Heart left ventricle (tissue), 16 donors: ENCODE measurements around the gene AZI2. TPM values are rescaled to one million over a fixed set of nuclear protein-coding genes. Genes with fewer than 3 reads are reported as not detected.

Experiments used
- ATAC-seq, 4 donors: fragments of 200-7000 bp; cut with Tn5 transposase; one replicate each; pipeline ENCODE4 v1.9.1; 2020 to 2022; ENCODE audit warnings: moderate library complexity in 4 of 4, mild to moderate bottlenecking in 3 of 4, moderate number of reproducible peaks in 1 of 4
- DNase-seq, 5 donors: peaks; one replicate each; pipeline ENCODE4 v3.0.0-alpha.2; 2020
- H3K27ac ChIP-seq, 12 donors: fragments of 200-600 bp; sonication (generic) in 4 of 12; one replicate each; pipeline versions ENCODE4 v1.5.0 to v1.8.0; 2016 to 2022; ENCODE audit warnings: mild to moderate bottlenecking in 2 of 12
- H3K27me3 ChIP-seq, 9 donors: fragments of 200-600 bp; sonication (generic) in 2 of 9; one replicate each; pipeline versions ENCODE4 v1.5.1 to v1.8.0; 2016 to 2022; ENCODE audit warnings: mild to moderate bottlenecking in 3 of 9
- H3K36me3 ChIP-seq, 9 donors: fragments of 200-600 bp; sonication (generic) in 2 of 9; one replicate each; pipeline versions ENCODE4 v1.5.0 to v1.8.0; 2018 to 2022; ENCODE audit warnings: mild to moderate bottlenecking in 2 of 9
- H3K4me1 ChIP-seq, 12 donors: fragments of 200-600 bp; sonication (generic) in 4 of 12; one replicate each; pipeline versions ENCODE4 v1.5.0 to v1.8.0; 2016 to 2022; ENCODE audit warnings: mild to moderate bottlenecking in 3 of 12
- H3K4me3 ChIP-seq, 12 donors: fragments of 200-600 bp; sonication (generic) in 4 of 12; one replicate each; pipeline versions ENCODE4 v1.5.0 to v1.8.0; 2017 to 2022; ENCODE audit warnings: mild to moderate bottlenecking in 9 of 12, moderate library complexity in 4 of 12
- H3K9me3 ChIP-seq, 12 donors: fragments of 200-600 bp; sonication (generic) in 4 of 12; one replicate each; pipeline versions ENCODE4 v1.5.0 to v1.8.0; 2016 to 2022; ENCODE audit warnings: mild to moderate bottlenecking in 1 of 12
- POLR2A ChIP-seq, 2 donors: fragments of 450-650 bp; IDR thresholded peaks; one replicate each; pipeline ENCODE4 v1.6.1; 2017; ENCODE audit warnings: antibody characterized with exemption in 2 of 2, mild to moderate bottlenecking in 2 of 2, moderate library complexity in 2 of 2
- WGBS, 4 donors: extraction: QIAGEN DNeasy Blood & Tissue Kit in 2 of 4; methylation state at CpG; one replicate each; pipeline versions ENCODE4 v1.1.5 to v1.1.7; 2013 to 2018; 5-methylcytosine and 5-hydroxymethylcytosine counted together
- intact Hi-C, 10 donors: fragments of 100-400 bp; cut with DNase I; formaldehyde crosslinking; loops; one replicate each; pipeline versions ENCODE4 v1.11.1 to v1.14.2; 2022
- polyA plus RNA-seq, 2 donors: library from polyadenylated mRNA; stranded (reverse); fragments of 200-250 nt; gene quantifications; one replicate each; pipeline ENCODE4 v1.2.3, GENCODE V29; 2013
- total RNA-seq, 9 donors: library from RNA; depleted of rRNA in 2 of 9; stranded (reverse); fragments of >200 nt in 2 of 9; fragmentation: NEBNext Ultra II Directional in 3 of 9; extraction: Animal tissue kit (Norgen Biotek cat#: 25700) in 3 of 9; gene quantifications; one replicate each; pipeline versions ENCODE4 v1.1.0 to v1.2.4, GENCODE V29; 2016 to 2023
- TF ChIP-seq, protein P1 (sequence below), 12 donors: fragments of 200-600 bp; sonication (generic) in 4 of 12; IDR thresholded peaks; one replicate each; pipeline versions ENCODE4 v1.5.0 to v1.8.0; 2018 to 2022; ENCODE audit warnings: antibody characterized with exemption in 12 of 12, mild to moderate bottlenecking in 5 of 12
- donor health status: ischemic (EF 13 %, LVEDD 7.1; RV severe dilation, severe dysfunction).
- donor health status: healthy with polysubstance abuse.
- donor health status: DM: no; HTN: yes; CAD: no.
- donor health status: DM: no; HTN: no; CAD: no.
- donor health status: ischemic (EF 25% LVEDD 6.9; RV normal size, moderate dysfunction).
- donor health status: ischemic (EF 25% LVEDD 5.7; RV mildly dilated, moderate dysfunction).
- donor health status: healthy.
- donor health status: DM: yes; HTN: yes; CAD: no.
- donor health status: ischemic (EF 35%, LVEDD 5.7; RV mildly dilated, moderate dysfunction).
- donor health status: nonischemic (EF 11% LVEDD 7.7; RV severe dilation, severe dysfunction).
- donor health status: DM: yes; HTN: yes; CAD: no.
- donor health status: PGD.
- donor health status: ischemic (EF 29% LVEDD 5.4; RV normal size, mild dysfunction).
- donor health status: nonischemic (EF 23%, LVEDD 6.1; RV moderate dilation, normal function).

Gene AZI2
- total and polyA plus RNA-seq, 11 donors = 14.3 to 48.1 (median 33.2) TPM

DNA sequence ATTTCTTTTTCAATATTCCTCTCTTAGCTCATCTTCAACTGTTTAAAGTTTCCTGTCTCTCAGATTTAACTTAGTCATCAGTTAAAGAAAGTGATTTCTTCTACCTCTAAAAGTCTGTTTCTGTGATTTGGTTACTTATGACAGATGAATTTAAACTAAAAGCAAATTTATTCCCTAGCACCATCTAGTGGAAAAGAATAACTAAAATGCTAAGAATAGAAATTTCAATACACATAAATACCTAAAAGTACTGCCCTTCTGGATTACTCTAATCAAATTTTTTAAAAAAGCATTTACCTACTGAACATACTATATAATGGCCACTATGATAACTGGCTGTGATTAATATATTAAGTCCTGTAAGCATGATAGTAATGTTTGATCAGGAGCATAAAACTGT lies 14.1 kb downstream of the AZI2 start:
- TF ChIP-seq, protein P1, sequence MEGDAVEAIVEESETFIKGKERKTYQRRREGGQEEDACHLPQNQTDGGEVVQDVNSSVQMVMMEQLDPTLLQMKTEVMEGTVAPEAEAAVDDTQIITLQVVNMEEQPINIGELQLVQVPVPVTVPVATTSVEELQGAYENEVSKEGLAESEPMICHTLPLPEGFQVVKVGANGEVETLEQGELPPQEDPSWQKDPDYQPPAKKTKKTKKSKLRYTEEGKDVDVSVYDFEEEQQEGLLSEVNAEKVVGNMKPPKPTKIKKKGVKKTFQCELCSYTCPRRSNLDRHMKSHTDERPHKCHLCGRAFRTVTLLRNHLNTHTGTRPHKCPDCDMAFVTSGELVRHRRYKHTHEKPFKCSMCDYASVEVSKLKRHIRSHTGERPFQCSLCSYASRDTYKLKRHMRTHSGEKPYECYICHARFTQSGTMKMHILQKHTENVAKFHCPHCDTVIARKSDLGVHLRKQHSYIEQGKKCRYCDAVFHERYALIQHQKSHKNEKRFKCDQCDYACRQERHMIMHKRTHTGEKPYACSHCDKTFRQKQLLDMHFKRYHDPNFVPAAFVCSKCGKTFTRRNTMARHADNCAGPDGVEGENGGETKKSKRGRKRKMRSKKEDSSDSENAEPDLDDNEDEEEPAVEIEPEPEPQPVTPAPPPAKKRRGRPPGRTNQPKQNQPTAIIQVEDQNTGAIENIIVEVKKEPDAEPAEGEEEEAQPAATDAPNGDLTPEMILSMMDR (IDR thresholded peaks at IDR 0.05) = peak in 9 of 12 donors; percentile 6 to 37 (median 22)
- TF ChIP-seq POLR2A (IDR thresholded peaks at IDR 0.05) = no peak
- Histone ChIP-seq H3K9me3 (no peaks in the 10 kb centered on the region), H3K36me3 (peaks cover 0 to 91% (median 67%) of the 10 kb centered on the region in 9 donors), H3K27me3 (no peaks in the 10 kb centered on the region), H3K27ac (no peak overlapping the region), H3K4me1 (no peaks in the 10 kb centered on the region), H3K4me3 (no peak overlapping the region)
- DNase-seq (no peak), ATAC-seq (no peak)
- intact Hi-C loops = loop anchor here in 1 of 10 donors (5.0 kb wide), 1 partner anchor 622 kb away; no protein-coding TSS in a partner anchor

DNA sequence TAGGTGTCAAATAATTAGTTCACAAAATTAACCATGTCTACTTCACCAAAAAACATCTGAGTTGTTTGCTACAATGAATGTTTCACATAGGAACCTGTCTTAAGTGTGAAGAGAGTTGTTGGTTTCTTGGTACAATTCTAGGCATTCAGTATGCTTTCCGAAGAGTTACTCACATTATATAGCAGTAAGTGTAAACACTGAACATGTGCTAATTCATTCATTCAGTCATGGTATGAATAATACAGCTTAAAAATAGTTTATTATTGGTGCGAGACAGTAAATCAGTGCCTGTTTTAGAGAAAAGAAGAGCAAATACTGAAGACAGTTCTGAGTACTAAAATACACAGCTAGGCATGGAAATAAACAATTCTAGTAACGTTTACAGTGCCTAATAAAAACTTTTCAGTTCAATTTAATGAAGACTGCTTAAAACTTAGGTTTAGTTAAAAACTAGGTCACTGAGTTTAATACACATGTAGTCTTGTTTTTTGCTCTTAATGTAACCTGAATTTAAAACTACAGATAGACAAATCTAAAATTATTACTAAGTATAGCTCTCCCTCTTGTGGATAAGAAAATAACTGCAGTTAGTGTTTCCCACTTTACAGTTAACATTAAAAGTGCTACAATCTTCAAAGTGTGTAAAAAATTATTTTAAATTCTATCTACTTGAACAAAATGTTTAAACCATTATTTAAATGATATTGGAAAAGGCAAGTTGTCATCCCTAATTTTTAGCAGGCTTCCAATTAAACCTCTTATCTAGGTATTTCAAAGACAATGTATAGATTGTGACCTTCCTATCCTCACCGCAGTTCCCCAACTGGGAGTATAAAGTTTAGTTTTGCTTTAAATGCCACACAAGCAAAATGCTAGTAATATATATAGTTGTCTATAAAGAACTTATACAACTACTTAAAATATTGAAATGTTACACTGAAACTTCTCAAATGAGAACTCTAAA lies 20.2 kb downstream of the AZI2 start:
- Histone ChIP-seq H3K27ac (no peak overlapping the region), H3K36me3 (peaks cover 0 to 87% (median 49%) of the 10 kb centered on the region in 9 donors), H3K27me3 (no peaks in the 10 kb centered on the region), H3K4me1 (peaks cover 0 to 16% (median 0%) of the 10 kb centered on the region in 12 donors), H3K9me3 (no peaks in the 10 kb centered on the region), H3K4me3 (no peak overlapping the region)
- no peak for TF ChIP-seq POLR2A (IDR thresholded peaks at IDR 0.05)
- TF ChIP-seq, protein P1 (IDR thresholded peaks at IDR 0.05) = peak; percentile 61 to 82 (median 75)
- 82 to 84% (median 83%) methylated on average over 4 of the region's 4 CpGs for WGBS, 4 donors
- intact Hi-C loops = loop anchor here in 9 of 10 donors (1.0 to 10.0 kb wide), 4 partner anchors 614 to 616 kb away; no protein-coding TSS in a partner anchor
- ATAC-seq = no peak
- DNase-seq = no peak

DNA sequence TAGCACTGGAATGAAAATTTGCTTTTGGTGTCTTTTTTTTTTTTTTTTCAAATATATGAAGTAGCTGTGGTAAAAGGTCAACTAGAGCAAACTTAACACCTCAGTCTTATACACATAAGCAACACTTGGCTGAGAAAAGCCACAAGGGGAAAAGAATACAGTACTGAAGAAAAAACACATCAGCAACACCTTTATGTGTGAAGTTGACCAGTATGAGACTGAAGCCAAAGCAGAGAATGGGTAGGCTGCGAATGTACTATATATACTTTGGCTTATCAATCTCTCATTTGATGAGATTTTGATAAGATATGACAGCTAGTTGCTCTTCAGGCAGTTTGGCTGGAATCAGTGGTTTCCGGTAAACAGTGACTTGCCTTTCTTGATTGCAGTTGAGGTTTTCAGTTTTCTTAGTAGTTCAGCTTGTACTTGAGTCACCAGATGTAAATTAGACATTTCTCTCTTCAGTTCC lies 22.1 kb downstream of the AZI2 start:
- peak in 3 of 4 donors; percentile 15 to 39 (median 37) for ATAC-seq
- H3K4me1 ChIP-seq = peaks cover 0 to 16% (median 0%) of the 10 kb centered on the region in 12 donors
- intact Hi-C loops = loop anchor here in 3 of 10 donors (5.0 to 10.0 kb wide), 2 partner anchors 612 to 614 kb away; no protein-coding TSS in a partner anchor
- TF ChIP-seq, protein P1 (IDR thresholded peaks at IDR 0.05) = no peak
- no peak for TF ChIP-seq POLR2A (IDR thresholded peaks at IDR 0.05)
- WGBS, 4 donors = 72 to 78% (median 74%) methylated on average over 2 of the region's 2 CpGs
- no peak for DNase-seq
- H3K9me3 ChIP-seq = no peaks in the 10 kb centered on the region
- peaks cover 0 to 86% (median 44%) of the 10 kb centered on the region in 9 donors for H3K36me3 ChIP-seq
- H3K4me3 ChIP-seq = no peak overlapping the region
- no peaks in the 10 kb centered on the region for H3K27me3 ChIP-seq
- H3K27ac ChIP-seq = no peak overlapping the region

DNA sequence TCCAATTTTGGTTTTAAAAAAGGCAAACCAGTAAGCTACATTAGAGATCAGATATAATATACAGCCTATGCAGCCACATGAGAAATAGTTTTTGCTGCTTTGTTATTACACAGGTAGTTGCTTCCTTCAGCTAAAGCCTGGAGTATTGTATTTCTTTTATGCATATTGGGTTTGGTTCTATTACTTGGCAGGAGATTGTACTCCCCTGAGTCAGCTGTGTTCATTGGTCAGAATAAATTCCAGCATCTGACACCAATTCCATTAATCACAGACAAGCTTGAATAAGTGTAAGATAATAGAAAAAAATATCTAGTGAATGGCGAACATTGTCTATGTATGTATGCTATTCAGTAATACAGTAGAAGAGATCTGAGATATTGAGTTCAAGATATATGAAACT lies 26.2 kb downstream of the AZI2 start:
- H3K4me1 ChIP-seq = peaks cover 0 to 15% (median 0%) of the 10 kb centered on the region in 12 donors
- H3K27ac ChIP-seq = no peak overlapping the region
- ATAC-seq = no peak
- H3K9me3 ChIP-seq = no peaks in the 10 kb centered on the region
- H3K36me3 ChIP-seq = peaks cover 0 to 94% (median 62%) of the 10 kb centered on the region in 9 donors
- TF ChIP-seq POLR2A (IDR thresholded peaks at IDR 0.05) = no peak
- TF ChIP-seq, protein P1 (IDR thresholded peaks at IDR 0.05) = no peak
- 91 to 96% (median 94%) methylated on average over 1 of the region's 1 CpG for WGBS, 4 donors
- DNase-seq = no peak
- intact Hi-C loops = loop anchor here in 1 of 10 donors (10.0 kb wide), 1 partner anchor 608 kb away; no protein-coding TSS in a partner anchor
- no peaks in the 10 kb centered on the region for H3K27me3 ChIP-seq
- H3K4me3 ChIP-seq = no peak overlapping the region
